PC-3 (cell line): ENCODE data around the gene CCDC158. TPM values are rescaled to one million over a fixed set of nuclear protein-coding genes. Genes with fewer than 3 reads are reported as not detected.

Experiments
- ATAC-seq: fragments of 200-7000 bp; cut with Tn5 transposase; 2 replicates; pipeline ENCODE4 v1.9.1; 2020; ENCODE audit warnings: mild to moderate bottlenecking, moderate library complexity
- BruUV-seq: library from RNA; stranded (reverse); fragments of 400-500 nt; replicated peaks from 2 replicates; lab custom pipeline; 2021; lab: Mats Ljungman, UMichigan
- CTCF ChIA-PET: fragments of 300-600 bp; sonication (Branson Sonifier 250); formaldehyde crosslinking; loops from one replicate; lab custom pipeline; 2022; ENCODE audit warnings: antibody characterized with exemption; lab: Charles Lee
- POLR2A ChIA-PET: fragments of 300-600 bp; sonication (Branson Sonifier 250); formaldehyde crosslinking; loops from one replicate; lab custom pipeline; 2022; ENCODE audit warnings: antibody characterized with exemption; ENCODE audit not compliant: unreplicated experiment; lab: Charles Lee
- DNase-seq: peaks from one replicate; pipeline ENCODE4 v3.0.0-alpha.2; 2015
- H2AFZ ChIP-seq: fragments of 300-600 bp; sonication (generic); 2 replicates; pipeline ENCODE4 v1.6.0; 2016; ENCODE audit warnings: antibody characterized with exemption, low read length
- H3F3A ChIP-seq: fragments of 300-600 bp; sonication (generic); one replicate; pipeline ENCODE4 v1.6.0; 2017; ENCODE audit warnings: antibody characterized with exemption, low read length, control low read depth, mild to moderate bottlenecking; ENCODE audit not compliant: unreplicated experiment
- H3K27ac ChIP-seq: fragments of 300-600 bp; sonication (generic); 2 replicates; pipeline ENCODE4 v1.5.1; 2016; ENCODE audit warnings: mild to moderate bottlenecking, low read length
- H3K27me3 ChIP-seq: fragments of 300-600 bp; sonication (generic); 2 replicates; pipeline ENCODE4 v1.6.1; 2016; ENCODE audit warnings: low read length, mixed read lengths
- H3K36me3 ChIP-seq: fragments of 300-600 bp; sonication (generic); 2 replicates; pipeline ENCODE4 v1.6.1; 2016; ENCODE audit warnings: low read depth, mixed run types, low read length, mixed read lengths
- H3K4me1 ChIP-seq: fragments of 300-600 bp; sonication (generic); 2 replicates; pipeline ENCODE4 v1.5.1; 2016; ENCODE audit warnings: low read length; ENCODE audit not compliant: insufficient read depth
- H3K4me2 ChIP-seq: fragments of 300-600 bp; sonication (generic); 2 replicates; pipeline ENCODE4 v1.6.0; 2016; ENCODE audit warnings: low read length
- H3K4me3 ChIP-seq: fragments of 300-600 bp; sonication (generic); 2 replicates; pipeline ENCODE4 v1.5.1; 2016; ENCODE audit warnings: mild to moderate bottlenecking, low read length, mixed read lengths
- H3K79me2 ChIP-seq: fragments of 300-600 bp; sonication (generic); 2 replicates; pipeline ENCODE4 v1.6.1; 2017; ENCODE audit warnings: low read length, mixed read lengths
- H3K9ac ChIP-seq: fragments of 300-600 bp; sonication (generic); 2 replicates; pipeline ENCODE4 v1.6.0; 2016; ENCODE audit warnings: mild to moderate bottlenecking, low read length
- H3K9me2 ChIP-seq: fragments of 300-600 bp; sonication (generic); replicated peaks from 2 replicates; pipeline ENCODE4 v1.6.1; 2016; ENCODE audit warnings: mixed run types, low read length, mixed read lengths
- H3K9me3 ChIP-seq: fragments of 300-600 bp; sonication (generic); 2 replicates; pipeline ENCODE4 v1.6.1; 2016; ENCODE audit warnings: low read length, mixed read lengths
- H4K20me1 ChIP-seq: fragments of 300-600 bp; sonication (generic); 2 replicates; pipeline ENCODE4 v1.6.1; 2016; ENCODE audit warnings: low read length, mixed read lengths
- CTCF ChIP-seq: fragments of 300-600 bp; sonication (generic); conservative IDR thresholded peaks from 2 replicates; pipeline ENCODE4 v1.5.1; 2017; ENCODE audit warnings: antibody characterized with exemption, low read depth, mild to moderate bottlenecking, low read length
- EZH2 ChIP-seq: fragments of 300-600 bp; sonication (generic); IDR thresholded peaks from one replicate; pipeline ENCODE4 v1.6.1; 2017; ENCODE audit warnings: antibody characterized with exemption, mild to moderate bottlenecking, low read length; ENCODE audit not compliant: unreplicated experiment
- EZH2phosphoT487 ChIP-seq: fragments of 300-600 bp; sonication (generic); IDR thresholded peaks from 2 replicates; pipeline ENCODE4 v1.6.1; 2018; ENCODE audit warnings: mild to moderate bottlenecking, antibody characterized with exemption, low read length, borderline replicate concordance
- intact Hi-C: fragments of 100-400 bp; cut with micrococcal nuclease; formaldehyde crosslinking; loops from 2 replicates; pipeline ENCODE4 v1.9.0; 2023
- total RNA-seq: library from RNA; depleted of rRNA; stranded (reverse); fragments of >200 nt; gene quantifications from 2 replicates; pipeline ENCODE4 v1.2.3, GENCODE V29; 2014

CCDC158 gene
- total RNA-seq, 1 experiment from 2014 or later: not detected

- no peak for ATAC-seq
- no peaks in the 10 kb centered on the region for H3K27me3 ChIP-seq
- CTCF ChIA-PET: interaction anchor here (0.5 to 1.1 kb wide), 4 partner anchors 59 to 1504 kb away, joined by 4 to 6 read pairs (median 4); no protein-coding TSS in a partner anchor
- H3K27ac ChIP-seq: no peak overlapping the region
- H4K20me1 ChIP-seq: no peaks in the 10 kb centered on the region
- peaks cover 20% of the 10 kb centered on the region for H3K4me1 ChIP-seq
- intact Hi-C loops: loop anchor here (10.0 kb wide), 1 partner anchor 73 kb away; the partner anchor contains the start of gene STBD1
- H3F3A ChIP-seq: no peaks in the 10 kb centered on the region
- H3K36me3 ChIP-seq: no peaks in the 10 kb centered on the region; the same call in 1 of the 2 replicates
- no peak for TF ChIP-seq CTCF
- no peak for TF ChIP-seq EZH2phosphoT487
- TF ChIP-seq EZH2: no peak
- no peak overlapping the region for H2AFZ ChIP-seq
- no peak for DNase-seq
- no peaks in the 10 kb centered on the region for H3K9me2 ChIP-seq
- H3K9me3 ChIP-seq: no peaks in the 10 kb centered on the region
- H3K9ac ChIP-seq: no peak overlapping the region
- H3K79me2 ChIP-seq: no peaks in the 10 kb centered on the region
- H3K4me3 ChIP-seq: no peak overlapping the region
- POLR2A ChIA-PET: no interaction called here
- no peak overlapping the region for H3K4me2 ChIP-seq
- no TSS peak for BruUV-seq
Observed at GRCh38 chr4:76377481-76377901, 43.5 kb downstream of the CCDC158 start.

GRCh38 chr4:76376534-76376933, 44.4 kb downstream of the CCDC158 start:
- ChIA-PET CTCF (interaction anchor here (0.5 kb wide), 1 partner anchor 171 kb away, joined by 3 read pairs; no protein-coding TSS in a partner anchor), POLR2A (no interaction called here)
- no TSS peak for BruUV-seq
- no peak for TF ChIP-seq CTCF
- TF ChIP-seq EZH2: no peak
- TF ChIP-seq EZH2phosphoT487: no peak
- Histone ChIP-seq H3K9me3 (no peaks in the 10 kb centered on the region), H4K20me1 (no peaks in the 10 kb centered on the region), H3K27me3 (no peaks in the 10 kb centered on the region), H3K4me2 (no peak overlapping the region), H3K27ac (no peak overlapping the region), H3K36me3 (no peaks in the 10 kb centered on the region; the same call in 1 of the 2 replicates), H3F3A (no peaks in the 10 kb centered on the region), H3K4me1 (peaks cover 20% of the 10 kb centered on the region), H3K9me2 (no peaks in the 10 kb centered on the region), H3K9ac (no peak overlapping the region), H2AFZ (no peak overlapping the region), H3K4me3 (no peak overlapping the region), H3K79me2 (no peaks in the 10 kb centered on the region)
- no peak for ATAC-seq
- intact Hi-C loops: loop anchor here (10.0 kb wide), 1 partner anchor 72 kb away; the partner anchor contains the start of gene STBD1
- no peak for DNase-seq

- no peaks in the 10 kb centered on the region for H4K20me1 ChIP-seq
- no peak for DNase-seq
- no peak for ATAC-seq
- H3K27me3 ChIP-seq: no peaks in the 10 kb centered on the region
- no peak overlapping the region for H3K4me2 ChIP-seq
- no peaks in the 10 kb centered on the region for H3K79me2 ChIP-seq
- peak overlapping the region; percentile 42; the same call in 1 of the 2 replicates for H2AFZ ChIP-seq
- no TSS peak for BruUV-seq
- ChIA-PET POLR2A (no interaction called here), CTCF (no interaction called here)
- H3K4me1 ChIP-seq: peaks cover 20% of the 10 kb centered on the region
- no peak overlapping the region for H3K9ac ChIP-seq
- H3F3A ChIP-seq: no peaks in the 10 kb centered on the region
- no peaks in the 10 kb centered on the region; the same call in 1 of the 2 replicates for H3K36me3 ChIP-seq
- TF ChIP-seq CTCF: no peak
- no peak for TF ChIP-seq EZH2phosphoT487
- no peak for TF ChIP-seq EZH2
- intact Hi-C loops: loop anchor here (10.0 kb wide), 1 partner anchor 71 kb away; the partner anchor contains the start of gene STBD1
- no peaks in the 10 kb centered on the region for H3K9me3 ChIP-seq
- no peak overlapping the region for H3K27ac ChIP-seq
- H3K4me3 ChIP-seq: no peak overlapping the region
- no peaks in the 10 kb centered on the region for H3K9me2 ChIP-seq
Observed at GRCh38 chr4:76375703-76376102, 45.2 kb downstream of the CCDC158 start.
